ENCODE results near the gene PDE2A. TPM values are rescaled to one million over a fixed set of nuclear protein-coding genes. Genes with fewer than 3 reads are reported as not detected.

PDE2A gene
- total RNA-seq, 1 donor from 2014 or later = 65.9 TPM

DNA sequence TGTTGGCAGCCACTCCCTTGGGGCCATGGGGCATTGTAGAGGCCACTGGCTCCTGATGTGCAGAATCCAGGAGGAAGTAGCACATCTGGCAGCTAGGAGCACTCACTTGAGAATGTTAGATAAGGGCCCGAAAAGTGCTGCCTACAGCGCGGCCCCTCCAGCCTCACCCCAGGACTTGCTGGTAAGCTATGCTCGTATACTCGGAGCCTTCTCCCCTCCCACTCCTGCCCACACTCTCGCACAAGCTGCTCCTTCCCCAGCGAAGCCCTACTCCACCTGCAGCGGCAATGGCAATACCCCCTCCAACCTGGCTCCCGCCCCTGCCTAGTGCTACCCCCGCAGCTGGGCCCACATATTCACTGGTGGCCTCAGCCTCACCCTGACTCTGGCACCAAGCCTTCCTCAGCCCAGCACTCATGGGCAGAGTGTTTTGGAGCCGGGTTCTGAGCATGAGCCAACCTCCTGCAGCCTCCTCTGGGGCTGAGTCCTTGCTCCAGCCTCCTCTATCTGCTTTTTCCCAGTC lies 47.7 kb downstream of the PDE2A start:
- TF ChIP-seq, protein P1, sequence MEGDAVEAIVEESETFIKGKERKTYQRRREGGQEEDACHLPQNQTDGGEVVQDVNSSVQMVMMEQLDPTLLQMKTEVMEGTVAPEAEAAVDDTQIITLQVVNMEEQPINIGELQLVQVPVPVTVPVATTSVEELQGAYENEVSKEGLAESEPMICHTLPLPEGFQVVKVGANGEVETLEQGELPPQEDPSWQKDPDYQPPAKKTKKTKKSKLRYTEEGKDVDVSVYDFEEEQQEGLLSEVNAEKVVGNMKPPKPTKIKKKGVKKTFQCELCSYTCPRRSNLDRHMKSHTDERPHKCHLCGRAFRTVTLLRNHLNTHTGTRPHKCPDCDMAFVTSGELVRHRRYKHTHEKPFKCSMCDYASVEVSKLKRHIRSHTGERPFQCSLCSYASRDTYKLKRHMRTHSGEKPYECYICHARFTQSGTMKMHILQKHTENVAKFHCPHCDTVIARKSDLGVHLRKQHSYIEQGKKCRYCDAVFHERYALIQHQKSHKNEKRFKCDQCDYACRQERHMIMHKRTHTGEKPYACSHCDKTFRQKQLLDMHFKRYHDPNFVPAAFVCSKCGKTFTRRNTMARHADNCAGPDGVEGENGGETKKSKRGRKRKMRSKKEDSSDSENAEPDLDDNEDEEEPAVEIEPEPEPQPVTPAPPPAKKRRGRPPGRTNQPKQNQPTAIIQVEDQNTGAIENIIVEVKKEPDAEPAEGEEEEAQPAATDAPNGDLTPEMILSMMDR (IDR thresholded peaks at IDR 0.05; ENCODE audit: unreplicated experiment) = no peak
- Mint-ChIP-seq H3K4me1 (ENCODE audit: unreplicated experiment) (peaks cover 48% of the 10 kb centered on the region), H3K27ac (ENCODE audit: unreplicated experiment) (peak overlapping the region; percentile 96), H3K4me3 (ENCODE audit: unreplicated experiment) (no peak overlapping the region), H3K9me3 (ENCODE audit: unreplicated experiment) (no peaks in the 10 kb centered on the region), H3K27me3 (ENCODE audit: unreplicated experiment) (peaks cover 33% of the 10 kb centered on the region), H3K36me3 (ENCODE audit: low read depth, unreplicated experiment) (peaks cover 28% of the 10 kb centered on the region)
- DNase-seq (ENCODE audit: low spot score) = no peak

DNA sequence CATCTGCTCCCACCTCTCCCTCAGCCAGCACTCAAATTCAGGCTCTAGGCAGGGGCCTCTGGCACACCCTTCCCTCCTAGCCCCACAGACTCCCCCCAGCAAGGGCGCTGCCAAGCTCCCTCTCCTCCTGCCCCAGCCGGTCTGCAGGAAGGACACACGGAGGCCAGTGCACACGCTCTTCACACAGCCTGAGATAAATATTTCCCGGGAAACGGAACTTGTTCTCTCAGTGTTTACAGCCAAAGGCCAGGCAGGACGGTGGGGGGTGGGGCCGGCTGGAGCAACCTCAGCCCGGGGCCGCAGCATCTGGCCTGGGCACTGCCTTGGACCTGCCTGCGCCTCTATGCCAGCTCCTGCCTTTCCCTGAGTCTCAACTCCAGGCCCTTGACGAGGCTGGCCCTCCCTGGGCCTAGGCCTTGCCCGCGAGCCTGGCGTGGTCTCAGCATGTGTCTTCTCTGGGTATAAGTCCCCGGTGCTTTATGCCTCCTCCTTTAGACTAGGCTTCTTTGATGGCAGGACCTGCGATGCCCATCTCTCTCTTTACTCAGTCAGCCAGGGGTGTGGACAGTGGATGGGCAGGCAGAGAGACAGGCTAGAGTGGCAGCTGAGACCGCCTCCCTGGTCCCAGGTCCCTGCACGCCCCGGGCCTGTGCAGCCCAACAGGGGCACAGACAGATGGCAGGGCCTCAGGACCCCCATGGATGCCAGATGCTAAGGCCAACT lies 48.4 kb downstream of the PDE2A start:
- H3K36me3 Mint-ChIP-seq (ENCODE audit: low read depth, unreplicated experiment) = peaks cover 28% of the 10 kb centered on the region
- no peaks in the 10 kb centered on the region for H3K9me3 Mint-ChIP-seq (ENCODE audit: unreplicated experiment)
- H3K27me3 Mint-ChIP-seq (ENCODE audit: unreplicated experiment) = peaks cover 35% of the 10 kb centered on the region
- H3K27ac Mint-ChIP-seq (ENCODE audit: unreplicated experiment) = peak overlapping the region; percentile 96
- H3K4me3 Mint-ChIP-seq (ENCODE audit: unreplicated experiment) = no peak overlapping the region
- DNase-seq (ENCODE audit: low spot score) = peak; percentile 63
- TF ChIP-seq, protein P1 (IDR thresholded peaks at IDR 0.05; ENCODE audit: unreplicated experiment) = no peak
- H3K4me1 Mint-ChIP-seq (ENCODE audit: unreplicated experiment) = peaks cover 52% of the 10 kb centered on the region

DNA sequence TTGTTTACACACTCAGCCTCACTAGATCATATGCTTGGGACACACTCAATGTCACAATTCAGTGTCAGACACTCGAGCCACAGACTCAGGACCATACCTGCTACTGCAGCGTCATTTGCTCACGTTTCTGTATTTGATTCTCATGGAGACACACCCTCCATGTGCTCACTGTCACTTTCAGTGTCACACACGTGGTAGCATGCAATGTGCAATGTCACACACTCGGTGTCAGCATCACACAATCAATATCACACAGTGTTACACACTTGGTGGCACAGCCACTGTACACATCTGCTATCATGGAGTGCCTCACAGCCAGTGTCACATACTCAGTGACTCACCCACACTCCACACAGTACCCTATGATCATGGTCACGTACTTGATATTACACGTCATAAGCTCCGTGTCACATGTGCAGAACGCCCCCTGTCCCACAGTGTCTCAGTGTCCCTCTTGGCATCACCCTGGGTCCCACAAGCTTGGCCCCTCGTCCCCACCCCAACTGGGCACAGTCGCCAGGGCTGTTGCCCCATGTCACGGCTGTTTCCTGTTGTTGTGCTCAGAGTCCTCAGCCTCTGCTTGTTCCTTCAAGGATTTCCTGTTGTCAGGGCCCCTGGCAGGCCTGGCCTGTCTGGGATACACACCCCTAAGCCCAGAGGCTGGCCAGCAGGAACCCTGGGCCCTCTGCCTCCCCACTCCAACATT lies 49.6 kb downstream of the PDE2A start:
- Mint-ChIP-seq H3K4me1 (ENCODE audit: unreplicated experiment) (peaks cover 49% of the 10 kb centered on the region), H3K4me3 (ENCODE audit: unreplicated experiment) (peak overlapping the region; percentile 1), H3K27ac (ENCODE audit: unreplicated experiment) (peak overlapping the region; percentile 96), H3K36me3 (ENCODE audit: low read depth, unreplicated experiment) (peaks cover 21% of the 10 kb centered on the region), H3K27me3 (ENCODE audit: unreplicated experiment) (peaks cover 34% of the 10 kb centered on the region), H3K9me3 (ENCODE audit: unreplicated experiment) (no peaks in the 10 kb centered on the region)
- peak; percentile 37 for DNase-seq (ENCODE audit: low spot score)
- TF ChIP-seq, protein P1 (IDR thresholded peaks at IDR 0.05; ENCODE audit: unreplicated experiment) = no peak

DNA sequence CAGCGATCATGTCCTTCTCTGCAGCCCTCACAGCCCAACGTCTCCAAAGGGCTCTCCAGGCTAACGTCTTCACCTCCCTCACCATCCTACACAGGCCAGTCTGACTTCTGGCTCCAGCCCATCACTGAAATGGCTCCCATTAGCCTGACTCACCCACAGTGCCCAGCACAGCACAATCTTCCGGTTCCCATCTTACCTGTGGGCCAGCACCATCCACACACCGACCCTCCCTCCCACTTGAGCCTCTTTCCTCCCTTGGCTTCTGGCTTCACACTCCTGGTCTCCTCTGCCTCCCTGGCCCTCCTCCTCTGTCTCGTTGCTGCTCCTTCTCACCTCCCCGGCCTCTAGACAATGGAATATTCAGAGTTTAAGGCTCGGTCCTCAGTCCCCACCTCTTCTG lies 51.2 kb downstream of the PDE2A start:
- TF ChIP-seq, protein P1 (IDR thresholded peaks at IDR 0.05; ENCODE audit: unreplicated experiment) = no peak
- Mint-ChIP-seq H3K4me3 (ENCODE audit: unreplicated experiment) (no peak overlapping the region), H3K9me3 (ENCODE audit: unreplicated experiment) (no peaks in the 10 kb centered on the region), H3K27me3 (ENCODE audit: unreplicated experiment) (peaks cover 32% of the 10 kb centered on the region), H3K27ac (ENCODE audit: unreplicated experiment) (peak overlapping the region; percentile 34), H3K36me3 (ENCODE audit: low read depth, unreplicated experiment) (peaks cover 25% of the 10 kb centered on the region), H3K4me1 (ENCODE audit: unreplicated experiment) (peaks cover 65% of the 10 kb centered on the region)
- DNase-seq (ENCODE audit: low spot score) = no peak
